A549 (cell line): Measurements from ENCODE around the gene BICC1. TPM values are rescaled to one million over a fixed set of nuclear protein-coding genes. Genes with fewer than 3 reads are reported as not detected.

Experiments
- ATAC-seq, 2 experiments: fragments of 200-7000 bp in 1 of 2; fragments of >200 bp in 1 of 2; cut with Nextera tagmentation in 1 of 2; cut with Tn5 transposase in 1 of 2; 3 replicates each; pipeline versions ENCODE4 v1.8.0 to v1.9.1; 2018 to 2020; ENCODE audit warnings: mild to moderate bottlenecking in 1 of 2, moderate library complexity in 1 of 2
- CTCF ChIA-PET: fragments of 300-600 bp; sonication (Branson Sonifier 250); formaldehyde crosslinking; extraction: SDS; loops from one replicate; lab custom pipeline; 2021; ENCODE audit warnings: antibody characterized with exemption, inconsistent platforms; lab: Yijun Ruan, JAX
- POLR2A ChIA-PET: fragments of 350-600 bp; formaldehyde crosslinking; extraction: SDS; loops from one replicate; lab custom pipeline; 2021; ENCODE audit warnings: antibody characterized with exemption, inconsistent platforms; lab: Yijun Ruan, JAX
- DNase-seq, 2 experiments: peaks; one replicate each; pipeline versions ENCODE4 v3.0.0 to v3.0.0-alpha.2; 2011 to 2016; ENCODE audit warnings: low read depth in 1 of 2, low spot score in 1 of 2
- FAIRE-seq: peaks from 2 replicates; lab custom pipeline; 2011; peaks lifted over from hg19 to GRCh38; lab: Jason Lieb, UNC
- H3K27ac ChIP-seq, 2 experiments: fragments of >200 bp; sonication (Bioruptor Twin); formaldehyde crosslinking; 3 replicates each; pipeline ENCODE4 v1.5.1; 2016 to 2017
- H3K4me1 ChIP-seq: fragments of >200 bp; sonication (Bioruptor Twin); formaldehyde crosslinking; 3 replicates; pipeline ENCODE4 v1.6.1; 2016
- H3K4me2 ChIP-seq: fragments of >200 bp; sonication (Bioruptor Twin); formaldehyde crosslinking; 3 replicates; pipeline ENCODE4 v1.6.1; 2016
- H3K4me3 ChIP-seq: fragments of >200 bp; sonication (Bioruptor Twin); formaldehyde crosslinking; 3 replicates; pipeline ENCODE4 v1.5.1; 2016
- H3K9me3 ChIP-seq: fragments of >200 bp; sonication (Bioruptor Twin); formaldehyde crosslinking; 3 replicates; pipeline ENCODE4 v1.6.1; 2016
- CBX8 ChIP-seq: fragments of 200-600 bp; sonication (generic); IDR thresholded peaks from 2 replicates; pipeline ENCODE4 v1.6.1; 2016
- CEBPB ChIP-seq, 2 experiments: fragments of >200 bp in 1 of 2; sonication (Bioruptor Twin) in 1 of 2; formaldehyde crosslinking in 1 of 2; IDR thresholded peaks; 2 replicates each; pipeline ENCODE4 v1.6.1; 2012 to 2016
- CHD4 ChIP-seq: fragments of 200-600 bp; sonication (generic); IDR thresholded peaks from 2 replicates; pipeline ENCODE4 v1.6.1; 2016; ENCODE audit warnings: antibody characterized with exemption, mild to moderate bottlenecking, borderline replicate concordance
- EHF ChIP-seq: fragments of 250-450 bp; sonication (Bioruptor Pico); IDR thresholded peaks from 2 replicates; pipeline ENCODE4 v1.5.0; 2020; ENCODE audit warnings: mild to moderate bottlenecking
- ELK1 ChIP-seq: fragments of 150-350 bp; IDR thresholded peaks from 2 replicates; pipeline ENCODE4 v1.6.1; 2014; ENCODE audit warnings: low read depth, mild to moderate bottlenecking, low read length
- EP300 ChIP-seq, 2 experiments: fragments of >200 bp; sonication (Bioruptor Twin); formaldehyde crosslinking; IDR thresholded peaks; 2 replicates in 1 of 2; 3 replicates in 1 of 2; pipeline ENCODE4 v1.6.1; 2016 to 2017
- ESRRA ChIP-seq: fragments of 150-350 bp; IDR thresholded peaks from 2 replicates; pipeline ENCODE4 v1.6.1; 2014; ENCODE audit warnings: mild to moderate bottlenecking, low read length, borderline replicate concordance
- FOSL2 ChIP-seq, 2 experiments: fragments of 450-650 bp in 1 of 2; fragments of >200 bp in 1 of 2; sonication (Bioruptor Twin) in 1 of 2; formaldehyde crosslinking; IDR thresholded peaks; 2 replicates each; pipeline versions ENCODE4 v1.5.0 to v1.6.1; 2016 to 2020; ENCODE audit warnings: mild to moderate bottlenecking in 1 of 2, moderate library complexity in 1 of 2
- FOXS1 ChIP-seq: fragments of 250-450 bp; sonication (Bioruptor Pico); IDR thresholded peaks from 2 replicates; pipeline ENCODE4 v1.5.0; 2020; ENCODE audit warnings: mild to moderate bottlenecking, moderate library complexity
- GATA3 ChIP-seq: IDR thresholded peaks from 2 replicates; pipeline ENCODE4 v1.6.1; 2012; ENCODE audit warnings: borderline replicate concordance
- HOXA7 ChIP-seq: fragments of 250-450 bp; sonication (Bioruptor Pico); IDR thresholded peaks from 2 replicates; pipeline ENCODE4 v1.5.0; 2020; ENCODE audit warnings: mild to moderate bottlenecking, moderate library complexity
- JUN ChIP-seq, 2 experiments: fragments of >200 bp; sonication (Bioruptor Twin); formaldehyde crosslinking; IDR thresholded peaks; 2 replicates in 1 of 2; 3 replicates in 1 of 2; pipeline ENCODE4 v1.6.1; 2016 to 2017
- JUNB ChIP-seq: fragments of >200 bp; sonication (Bioruptor Twin); formaldehyde crosslinking; IDR thresholded peaks from 2 replicates; pipeline ENCODE4 v1.6.1; 2016
- PHF8 ChIP-seq: fragments of 200-600 bp; sonication (generic); IDR thresholded peaks from 2 replicates; pipeline ENCODE4 v1.6.1; 2016; ENCODE audit warnings: low read depth, mild to moderate bottlenecking, antibody characterized with exemption, moderate library complexity, borderline replicate concordance
- POLR2A ChIP-seq: IDR thresholded peaks from 2 replicates; pipeline ENCODE4 v1.6.1; 2012; ENCODE audit warnings: mild to moderate bottlenecking, low read length
- POLR2AphosphoS2 ChIP-seq: conservative IDR thresholded peaks from 2 replicates; pipeline ENCODE4 v1.6.1; 2012; ENCODE audit warnings: low read length, improper control_type of control experiment, inconsistent platforms
- RAD21 ChIP-seq, 2 experiments: fragments of >200 bp in 1 of 2; sonication (Bioruptor Twin) in 1 of 2; formaldehyde crosslinking in 1 of 2; IDR thresholded peaks in 1 of 2; conservative IDR thresholded peaks in 1 of 2; 2 replicates in 1 of 2; 3 replicates in 1 of 2; pipeline ENCODE4 v1.6.1; 2012 to 2018; ENCODE audit warnings: inconsistent platforms in 1 of 2
- REST ChIP-seq: fragments of 200-600 bp; sonication (generic); IDR thresholded peaks from 2 replicates; pipeline ENCODE4 v1.6.1; 2016; ENCODE audit warnings: antibody characterized with exemption, mild to moderate bottlenecking, moderate library complexity
- RNF2 ChIP-seq: fragments of 200-600 bp; sonication (generic); IDR thresholded peaks from 2 replicates; pipeline ENCODE4 v1.6.1; 2016; ENCODE audit warnings: low read depth, mild to moderate bottlenecking, antibody characterized with exemption, moderate library complexity, borderline replicate concordance
- SREBF2 ChIP-seq: fragments of 450-650 bp; IDR thresholded peaks from 2 replicates; pipeline ENCODE4 v1.6.1; 2014; ENCODE audit warnings: mild to moderate bottlenecking, moderate library complexity
- TFCP2L1 ChIP-seq: fragments of 250-450 bp; sonication (Bioruptor Pico); IDR thresholded peaks from 2 replicates; pipeline ENCODE4 v1.5.0; 2021; ENCODE audit warnings: mild to moderate bottlenecking
- WGBS: methylation state at CpG from one replicate; pipeline ENCODE4 v1.1.6; 2017; ENCODE audit errors: missing lambda C conversion rate; 5-methylcytosine and 5-hydroxymethylcytosine counted together
- polyA plus RNA-seq, 4 experiments: library from polyadenylated mRNA; depleted of rRNA in 3 of 4; stranded (reverse); fragments of >200 nt; fragmentation: RNase III in 1 of 4; extraction: RNeasy Plus Mini Kit Qiagen cat#74134 plus additional on column Dnase treatment in 1 of 4; gene quantifications; 2 replicates in 3 of 4; 3 replicates in 1 of 4; pipeline ENCODE4 v1.2.3, GENCODE V29; 2011 to 2017
- TF ChIP-seq, protein P1 (sequence below): fragments of >200 bp; sonication (Bioruptor Twin); formaldehyde crosslinking; IDR thresholded peaks from 3 replicates; pipeline ENCODE4 v1.6.1; 2016
- TF ChIP-seq, protein P2 (sequence below): IDR thresholded peaks from 2 replicates; pipeline ENCODE4 v1.6.1; 2012

The BICC1 gene
- polyA plus RNA-seq, 2 of the 4 experiments (the other 2 are of a cell fraction): 36.9 to 56.8 TPM

GRCh38 chr10:58513188-58514110, 777 bp downstream of the BICC1 start:
- DNase-seq: peak; percentile 69 to 87
- POLR2A ChIA-PET: interaction anchor here (1.1 to 3.9 kb wide), 3 partner anchors 45 to 126 kb away, joined by 3 to 34 read pairs (median 8); no protein-coding TSS in a partner anchor
- Histone ChIP-seq H3K27ac (peak overlapping the region; percentile 91 to 99), H3K4me2 (peak overlapping the region; percentile 85), H3K9me3 (no peaks in the 10 kb centered on the region), H3K4me1 (peaks cover 24% of the 10 kb centered on the region), H3K4me3 (peak overlapping the region; percentile 69)
- TF ChIP-seq EP300 (IDR thresholded peaks at IDR 0.05): 0 out of 5 replicates have a peak, but pooled peaks of 1 of the 2 experiments have one; percentile 15
- TF ChIP-seq, protein P1, sequence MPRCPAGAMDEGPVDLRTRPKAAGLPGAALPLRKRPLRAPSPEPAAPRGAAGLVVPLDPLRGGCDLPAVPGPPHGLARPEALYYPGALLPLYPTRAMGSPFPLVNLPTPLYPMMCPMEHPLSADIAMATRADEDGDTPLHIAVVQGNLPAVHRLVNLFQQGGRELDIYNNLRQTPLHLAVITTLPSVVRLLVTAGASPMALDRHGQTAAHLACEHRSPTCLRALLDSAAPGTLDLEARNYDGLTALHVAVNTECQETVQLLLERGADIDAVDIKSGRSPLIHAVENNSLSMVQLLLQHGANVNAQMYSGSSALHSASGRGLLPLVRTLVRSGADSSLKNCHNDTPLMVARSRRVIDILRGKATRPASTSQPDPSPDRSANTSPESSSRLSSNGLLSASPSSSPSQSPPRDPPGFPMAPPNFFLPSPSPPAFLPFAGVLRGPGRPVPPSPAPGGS: 0 out of 3 replicates have a peak, but pooled peaks have one; percentile 58
- no peak for TF ChIP-seq ELK1
- peak; percentile 47 to 90; a peak in 3 of 4 replicates for TF ChIP-seq CEBPB (IDR thresholded peaks at IDR 0.05)
- peak in 1 of 2 experiments; percentile 66; a peak in 3 of 5 replicates for TF ChIP-seq JUN (IDR thresholded peaks at IDR 0.05)
- 0 out of 2 replicates have a peak, but pooled peaks have one; percentile 47 for TF ChIP-seq EHF (CRISPR knock-in tag)
- 0 out of 2 replicates have a peak, but pooled peaks have one; percentile 15 for TF ChIP-seq POLR2A
- peak; percentile 54; the same call in 1 of the 2 replicates for TF ChIP-seq PHF8
- TF ChIP-seq ESRRA: peak; percentile 24; the same call in 1 of the 2 replicates
- no peak for TF ChIP-seq FOXS1 (CRISPR knock-in tag)
- TF ChIP-seq RNF2: no peak
- peak; percentile 61 for TF ChIP-seq GATA3
- TF ChIP-seq, protein P2, sequence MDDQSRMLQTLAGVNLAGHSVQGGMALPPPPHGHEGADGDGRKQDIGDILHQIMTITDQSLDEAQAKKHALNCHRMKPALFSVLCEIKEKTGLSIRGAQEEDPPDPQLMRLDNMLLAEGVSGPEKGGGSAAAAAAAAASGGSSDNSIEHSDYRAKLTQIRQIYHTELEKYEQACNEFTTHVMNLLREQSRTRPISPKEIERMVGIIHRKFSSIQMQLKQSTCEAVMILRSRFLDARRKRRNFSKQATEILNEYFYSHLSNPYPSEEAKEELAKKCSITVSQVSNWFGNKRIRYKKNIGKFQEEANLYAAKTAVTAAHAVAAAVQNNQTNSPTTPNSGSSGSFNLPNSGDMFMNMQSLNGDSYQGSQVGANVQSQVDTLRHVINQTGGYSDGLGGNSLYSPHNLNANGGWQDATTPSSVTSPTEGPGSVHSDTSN: peak; percentile 78
- TF ChIP-seq RAD21 (conservative IDR thresholded peaks at IDR 0.05 in 1 of 2, IDR thresholded peaks at IDR 0.05 in 1 of 2): peak in 1 of 2 experiments; percentile 17; a peak in 2 of 5 replicates
- TF ChIP-seq CHD4: no peak
- no peak for TF ChIP-seq CBX8
- no peak for TF ChIP-seq FOSL2 (IDR thresholded peaks at IDR 0.05)
- TF ChIP-seq FOSL2 (CRISPR knock-in tag; IDR thresholded peaks at IDR 0.05): no peak
- peak; percentile 69 to 80 for ATAC-seq
- 1% methylated on average over 27 of the region's 53 CpGs for WGBS
- peak; percentile 84 for FAIRE-seq
- CTCF ChIA-PET: interaction anchor here (0.6 to 4.4 kb wide), 12 partner anchors 21 to 280 kb away, joined by 3 to 25 read pairs (median 3); no protein-coding TSS in a partner anchor

DNA sequence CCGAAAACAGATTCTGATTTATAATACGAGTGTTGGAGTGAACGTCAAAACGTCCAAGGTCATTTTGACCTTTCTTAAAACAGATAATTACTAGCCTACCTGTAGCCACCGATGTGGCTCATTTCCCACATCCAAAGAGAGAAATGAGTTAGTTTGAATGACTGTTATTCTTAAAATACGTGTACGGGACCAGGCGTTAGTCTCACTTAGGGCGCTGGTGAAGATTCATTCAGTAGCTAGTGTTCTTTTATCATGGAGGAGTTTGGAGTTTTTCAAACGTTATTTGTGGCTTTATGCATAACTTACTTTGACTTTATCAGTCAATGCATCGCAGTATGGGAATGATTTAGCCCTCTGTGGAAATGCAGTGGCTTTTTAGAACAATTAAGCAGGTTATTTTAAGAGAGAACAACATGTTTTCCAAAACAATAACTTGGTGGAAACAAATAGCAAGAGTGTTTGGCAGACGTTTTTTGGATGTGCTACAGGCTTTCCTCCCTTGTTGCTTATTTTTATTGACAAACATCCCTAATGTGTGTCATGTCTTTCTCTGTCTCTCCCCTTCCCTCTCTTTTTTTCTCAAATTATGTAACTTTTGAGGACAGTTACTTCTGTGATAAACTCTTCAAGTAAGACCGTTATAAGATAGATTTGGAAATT, 1.6 kb downstream of the BICC1 start:
- FAIRE-seq (no peak), DNase-seq (no peak), ATAC-seq (no peak)
- POLR2A ChIA-PET: interaction anchor here (1.1 to 3.9 kb wide), 3 partner anchors 45 to 125 kb away, joined by 3 to 34 read pairs (median 8); no protein-coding TSS in a partner anchor
- Histone ChIP-seq H3K27ac (peak overlapping the region; percentile 91 to 99), H3K4me3 (peak overlapping the region; percentile 69), H3K9me3 (no peaks in the 10 kb centered on the region), H3K4me1 (peaks cover 31% of the 10 kb centered on the region), H3K4me2 (peak overlapping the region; percentile 85)
- 2% methylated on average over 13 of the region's 13 CpGs for WGBS
- CTCF ChIA-PET: interaction anchor here (0.9 to 4.4 kb wide), 8 partner anchors 28 to 279 kb away, joined by 3 to 25 read pairs (median 4); no protein-coding TSS in a partner anchor
- peak; percentile 18; the same call in 1 of the 2 replicates for TF ChIP-seq HOXA7 (CRISPR knock-in tag)
- TF ChIP-seq REST: no peak
- TF ChIP-seq, protein P1: 0 out of 3 replicates have a peak, but pooled peaks have one; percentile 18
- TF ChIP-seq TFCP2L1 (CRISPR knock-in tag): no peak
- TF ChIP-seq SREBF2: no peak
- TF ChIP-seq ESRRA: no peak
- no peak for TF ChIP-seq POLR2AphosphoS2
- no peak for TF ChIP-seq FOSL2 (IDR thresholded peaks at IDR 0.05)
- no peak for TF ChIP-seq FOSL2 (CRISPR knock-in tag; IDR thresholded peaks at IDR 0.05)
- TF ChIP-seq JUNB: no peak
